ENCODE measurements around the gene FAM13A. TPM values are rescaled to one million over a fixed set of nuclear protein-coding genes. Genes with fewer than 3 reads are reported as not detected.

FAM13A gene
- total RNA-seq, 4 donors from 2014 or later = 5.2 to 19.1 (median 8.2) TPM

- H3K9me3 ChIP-seq = no peaks in the 10 kb centered on the region
- no peaks in the 10 kb centered on the region for H3K36me3 ChIP-seq
- TF ChIP-seq CTCF (IDR thresholded peaks at IDR 0.05) (no peak), POLR2A (IDR thresholded peaks at IDR 0.05) (no peak)
- WGBS, 2 donors = 0 to 42% methylated on average over 1 of the region's 1 CpG
- intact Hi-C loops (cut with DNase I) = no loop called here
- DNase-seq = no peak
- no peaks in the 10 kb centered on the region for H3K27me3 ChIP-seq
- H3K27ac ChIP-seq = peak overlapping the region in 1 of 4 donors; percentile 40
- no peak overlapping the region for H3K4me3 ChIP-seq
- peaks cover 0 to 3% (median 0%) of the 10 kb centered on the region in 3 donors for H3K4me1 ChIP-seq
These were observed 228.0 kb downstream of the FAM13A start for GRCh38 chr4:88828842-88829571.

- intact Hi-C loops (cut with DNase I) = no loop called here
- WGBS, 2 donors = 61 to 70% methylated on average over 2 of the region's 2 CpGs
- TF ChIP-seq CTCF (IDR thresholded peaks at IDR 0.05) (no peak), POLR2A (IDR thresholded peaks at IDR 0.05) (no peak)
- Histone ChIP-seq H3K27me3 (no peaks in the 10 kb centered on the region), H3K4me1 (peaks cover 0 to 15% (median 2%) of the 10 kb centered on the region in 3 donors), H3K4me3 (no peak overlapping the region), H3K27ac (no peak overlapping the region), H3K9me3 (no peaks in the 10 kb centered on the region), H3K36me3 (no peaks in the 10 kb centered on the region)
- DNase-seq = no peak
These were observed 229.5 kb downstream of the FAM13A start for GRCh38 chr4:88827442-88827841.

GRCh38 chr4:88826771-88827170, 230.2 kb downstream of the FAM13A start:
- intact Hi-C loops (cut with DNase I) = no loop called here
- no peaks in the 10 kb centered on the region for H3K36me3 ChIP-seq
- H3K27me3 ChIP-seq = no peaks in the 10 kb centered on the region
- H3K4me3 ChIP-seq = no peak overlapping the region
- no peak overlapping the region for H3K27ac ChIP-seq
- peaks cover 0 to 21% (median 5%) of the 10 kb centered on the region in 3 donors for H3K4me1 ChIP-seq
- DNase-seq = no peak
- WGBS, 2 donors = 72 to 86% methylated on average over 2 of the region's 2 CpGs
- TF ChIP-seq POLR2A (IDR thresholded peaks at IDR 0.05) (no peak), CTCF (IDR thresholded peaks at IDR 0.05) (no peak)
- H3K9me3 ChIP-seq = no peaks in the 10 kb centered on the region

GRCh38 chr4:88825931-88826330, 231.1 kb downstream of the FAM13A start:
- no peak for DNase-seq
- Histone ChIP-seq H3K27ac (no peak overlapping the region), H3K9me3 (no peaks in the 10 kb centered on the region), H3K27me3 (no peaks in the 10 kb centered on the region), H3K4me3 (no peak overlapping the region), H3K36me3 (no peaks in the 10 kb centered on the region), H3K4me1 (peaks cover 0 to 30% (median 5%) of the 10 kb centered on the region in 3 donors)
- TF ChIP-seq CTCF (IDR thresholded peaks at IDR 0.05) (no peak), POLR2A (IDR thresholded peaks at IDR 0.05) (no peak)
- intact Hi-C loops (cut with DNase I) = no loop called here
- 75 to 85% methylated on average over 2 of the region's 2 CpGs for WGBS, 2 donors

- Histone ChIP-seq H3K36me3 (no peaks in the 10 kb centered on the region), H3K4me1 (peaks cover 0 to 55% (median 7%) of the 10 kb centered on the region in 3 donors), H3K4me3 (peak overlapping the region; percentile 31 to 70 (median 51)), H3K27ac (peak overlapping the region; percentile 76 to 90 (median 82)), H3K27me3 (no peaks in the 10 kb centered on the region), H3K9me3 (no peaks in the 10 kb centered on the region)
- intact Hi-C loops (cut with DNase I) = loop anchor here (5.0 kb wide), 2 partner anchors 199 to 289 kb away; partner anchors contain the start of gene TIGD2
- WGBS, 2 donors = 0 to 3% methylated on average over 16 of the region's 16 CpGs
- TF ChIP-seq CTCF (IDR thresholded peaks at IDR 0.05) (no peak), POLR2A (IDR thresholded peaks at IDR 0.05) (peak in 2 of 4 donors; percentile 54 to 65)
- peak; percentile 24 for DNase-seq
These were observed 233.7 kb downstream of the FAM13A start for GRCh38 chr4:88823058-88823919.

Measured in esophagus squamous epithelium (tissue), 5 donors.